Tibial nerve (tissue), 3 donors: Measurements from ENCODE around the gene KASH5.

Source experiments
- CTCF ChIP-seq, 5 experiments: fragments of 200-600 bp in 3 of 5; fragments of 450-650 bp in 2 of 5; sonication (generic) in 3 of 5; IDR thresholded peaks; one replicate each; pipeline ENCODE4 v1.5.1; 2016 to 2019; ENCODE audit warnings: antibody characterized with exemption in 5 of 5, mild to moderate bottlenecking in 3 of 5, moderate library complexity in 2 of 5
- POLR2A ChIP-seq, 2 donors: fragments of 450-650 bp; IDR thresholded peaks; one replicate each; pipeline ENCODE4 v1.6.1; 2017; ENCODE audit warnings: antibody characterized with exemption in 2 of 2, mild to moderate bottlenecking in 2 of 2, moderate library complexity in 2 of 2

GRCh38 chr19:49393881-49394280 is 5.8 kb downstream of the KASH5 start:
- no peak for TF ChIP-seq CTCF (IDR thresholded peaks at IDR 0.05)
- no peak for TF ChIP-seq POLR2A (IDR thresholded peaks at IDR 0.05)
